Measurements from ENCODE around the gene METTL24. TPM values are rescaled to one million over a fixed set of nuclear protein-coding genes. Genes with fewer than 3 reads are reported as not detected.

Gene METTL24
- total RNA-seq, 8 experiments from 2014 or later, result 0.49 to 5.6 (median 2.5) TPM; not detected in 3

DNA sequence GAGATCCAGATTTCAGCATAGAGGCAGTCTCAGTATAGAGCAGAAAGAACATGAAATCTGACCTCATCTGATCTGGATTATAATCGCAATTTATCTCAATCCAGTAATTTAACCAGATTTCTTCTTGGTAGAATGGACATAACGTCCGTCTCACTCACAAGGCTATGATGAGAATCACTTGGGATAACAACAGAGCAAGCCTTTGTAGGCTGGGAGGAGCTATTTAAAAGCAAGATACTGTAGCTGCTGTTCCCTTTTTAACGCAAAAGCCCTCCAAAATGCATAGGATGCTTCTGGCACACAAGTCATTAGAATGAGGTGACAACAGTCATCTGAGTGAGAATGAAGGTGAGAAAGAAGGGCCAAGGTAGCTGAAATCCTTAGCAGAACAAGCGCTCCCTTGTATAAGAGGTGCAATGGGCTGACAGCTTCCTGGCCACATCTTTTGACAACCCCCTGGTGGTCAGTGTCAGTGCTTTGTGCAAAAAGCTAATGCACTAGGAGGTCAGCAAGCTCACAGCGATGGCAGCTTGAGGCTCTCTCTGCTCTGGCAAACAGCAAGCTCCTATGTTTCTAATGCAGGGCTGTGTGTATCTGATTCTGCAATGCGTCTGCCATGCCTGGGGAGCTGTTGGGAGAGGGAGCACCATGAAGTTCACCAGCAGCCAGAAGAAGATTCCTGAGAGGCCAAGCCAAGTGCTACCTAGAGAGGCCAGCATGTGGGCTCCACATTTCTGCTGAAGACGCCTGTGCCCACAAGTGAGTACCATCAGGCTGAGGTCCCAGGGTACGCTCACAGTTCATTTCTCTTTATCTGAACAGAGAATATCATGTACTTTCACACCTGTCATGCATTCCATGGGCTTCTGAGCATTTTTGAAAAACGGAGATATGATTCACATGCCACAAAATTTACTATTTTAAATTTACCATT, 16.2 kb downstream of the METTL24 start:
- Histone ChIP-seq H3K4me1 (replicated peaks in 1 of 2) (peaks cover 29 to 57% of the 10 kb centered on the region in 2 donors), H3K4me3 (no peak overlapping the region), H3K27ac (peak overlapping the region; percentile 8 to 48)
- 25 to 80% (median 67%) methylated on average over 3 to 9 of the region's 10 CpGs; no CpG with 5 or more reads in 1 of the 10 experiments for WGBS, 10 experiments
- in situ Hi-C loops (cut with MboI; ENCODE audit: low pct_unique_long_range_greater_than_20kb in 2 of 9, low sequenced_read_pairs in 9 of 9, unreplicated experiment in 9 of 9), result no loop called here
- peak in 7 of 8 experiments; percentile 65 to 97 (median 93) for ATAC-seq (replicated peaks in 6 of 8)

DNA sequence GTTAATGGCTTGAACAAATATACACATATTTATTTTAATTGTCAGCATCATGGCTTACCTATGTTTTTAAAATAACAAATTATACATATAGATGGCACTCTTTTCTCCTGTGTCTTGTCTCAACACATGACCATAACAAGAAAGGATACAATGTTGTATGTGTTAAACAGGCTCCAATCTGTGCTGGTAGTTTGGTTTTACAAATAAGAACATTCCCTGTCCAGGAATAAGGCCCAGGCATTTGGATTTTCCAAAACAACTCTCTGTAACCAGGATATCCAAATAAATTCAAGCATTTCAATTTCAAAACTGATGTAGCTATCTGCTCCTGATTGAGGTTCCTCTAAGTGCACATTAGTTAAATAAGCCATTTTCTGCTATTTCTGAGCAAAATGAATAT, 17.1 kb downstream of the METTL24 start:
- H3K4me1 ChIP-seq (replicated peaks in 1 of 2), result peaks cover 29 to 53% of the 10 kb centered on the region in 2 donors
- H3K4me3 ChIP-seq, result no peak overlapping the region
- in situ Hi-C loops (cut with MboI; ENCODE audit: low pct_unique_long_range_greater_than_20kb in 2 of 9, low sequenced_read_pairs in 9 of 9, unreplicated experiment in 9 of 9), result no loop called here
- no peak for ATAC-seq (replicated peaks in 6 of 8)
- H3K27ac ChIP-seq, result no peak overlapping the region

DNA sequence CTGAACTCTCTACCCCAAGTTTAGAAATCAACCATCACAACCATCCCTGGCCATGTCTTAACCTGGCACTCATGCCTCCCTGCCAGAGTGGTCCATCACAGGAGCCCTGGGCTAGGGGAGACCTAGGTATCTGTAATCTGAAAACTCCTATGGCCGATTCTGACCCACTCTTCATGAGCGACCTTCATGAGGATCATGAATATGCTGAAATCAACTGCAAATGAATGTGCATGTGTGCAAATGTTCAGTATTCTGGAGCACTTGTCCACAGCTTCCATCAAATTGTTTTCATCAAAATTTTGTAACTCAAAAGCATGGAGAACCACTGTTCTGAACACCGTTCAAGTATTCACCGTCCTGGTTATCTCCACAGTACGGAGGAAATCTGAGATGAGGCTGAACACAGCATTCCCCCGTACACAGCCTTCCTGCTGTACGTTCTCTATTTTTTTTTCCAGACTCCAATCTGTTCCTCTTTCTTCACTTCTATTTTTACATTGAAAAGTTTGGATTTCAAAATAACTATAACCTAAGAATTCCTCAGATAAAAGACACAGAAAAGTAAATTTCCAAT, 17.7 kb downstream of the METTL24 start:
- no peak overlapping the region for H3K27ac ChIP-seq
- peak in 2 of 8 experiments; percentile 53 to 62 for ATAC-seq (replicated peaks in 6 of 8)
- in situ Hi-C loops (cut with MboI; ENCODE audit: low pct_unique_long_range_greater_than_20kb in 2 of 9, low sequenced_read_pairs in 9 of 9, unreplicated experiment in 9 of 9), result no loop called here
- H3K4me3 ChIP-seq, result no peak overlapping the region
- peaks cover 26 to 47% of the 10 kb centered on the region in 2 donors for H3K4me1 ChIP-seq (replicated peaks in 1 of 2)
- WGBS, 10 experiments, result 6 to 97% (median 75%) methylated on average over 3 to 7 of the region's 7 CpGs; no CpG with 5 or more reads in 1 of the 10 experiments

DNA sequence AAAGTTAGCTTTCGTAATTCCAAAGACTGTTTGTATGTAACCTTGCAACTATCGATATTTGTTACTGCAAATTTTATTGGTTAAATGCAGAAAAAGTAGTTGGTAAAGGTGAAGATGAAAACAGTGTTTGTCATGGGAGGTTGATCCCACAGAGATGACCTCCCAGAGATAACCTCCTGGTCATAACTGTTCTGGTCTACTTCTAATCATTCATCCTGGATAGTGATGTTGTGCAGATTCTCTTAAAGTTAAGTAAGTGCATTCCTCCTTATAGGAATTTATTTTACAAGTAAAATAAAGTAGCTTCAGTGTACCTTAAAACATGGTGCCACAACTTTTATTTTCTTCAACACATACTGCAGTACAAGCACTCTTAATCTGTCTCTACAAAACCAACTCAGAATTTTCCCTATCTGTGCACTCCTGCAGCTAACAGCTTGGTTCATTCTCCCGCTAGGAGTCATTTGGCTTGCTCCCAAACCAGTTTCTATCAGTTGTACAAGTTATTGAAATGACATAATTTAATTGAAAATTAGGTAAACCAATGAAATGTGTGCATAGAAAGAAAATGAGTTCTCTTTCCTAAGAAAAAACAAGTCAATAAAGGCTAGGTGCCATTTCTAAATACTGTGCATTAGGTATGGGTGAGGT, 19.2 kb downstream of the METTL24 start:
- in situ Hi-C loops (cut with MboI; ENCODE audit: low pct_unique_long_range_greater_than_20kb in 2 of 9, low sequenced_read_pairs in 9 of 9, unreplicated experiment in 9 of 9), result no loop called here
- ATAC-seq (replicated peaks in 6 of 8), result no peak
- H3K4me3 ChIP-seq, result no peak overlapping the region
- H3K4me1 ChIP-seq (replicated peaks in 1 of 2), result peaks cover 29 to 48% of the 10 kb centered on the region in 2 donors
- H3K27ac ChIP-seq, result no peak overlapping the region
- WGBS, 10 experiments, result 44 to 100% (median 88%) methylated on average over 2 to 3 of the region's 3 CpGs; no CpG with 5 or more reads in 1 of the 10 experiments

DNA sequence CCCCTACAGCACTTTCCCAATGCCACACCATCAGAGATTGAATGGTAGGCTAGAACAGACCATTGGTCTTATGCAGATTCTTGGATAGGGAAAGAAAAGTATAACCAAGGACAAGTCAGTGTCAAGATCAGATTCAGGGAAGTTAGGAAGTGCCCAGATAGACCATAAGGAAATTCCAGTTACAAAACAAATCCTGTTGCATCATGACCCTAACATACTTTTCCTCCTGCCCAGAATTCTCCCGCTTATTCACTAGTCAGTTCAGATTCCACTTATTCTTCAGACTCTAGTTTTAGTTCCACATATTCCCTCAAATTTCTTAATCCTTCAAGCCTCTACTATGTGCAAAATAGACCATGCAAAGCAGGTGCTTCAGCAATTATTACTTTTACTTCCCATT, 20.7 kb downstream of the METTL24 start:
- H3K4me3 ChIP-seq, result no peak overlapping the region
- in situ Hi-C loops (cut with MboI; ENCODE audit: low pct_unique_long_range_greater_than_20kb in 2 of 9, low sequenced_read_pairs in 9 of 9, unreplicated experiment in 9 of 9), result no loop called here
- H3K27ac ChIP-seq, result no peak overlapping the region
- H3K4me1 ChIP-seq (replicated peaks in 1 of 2), result peaks cover 22 to 42% of the 10 kb centered on the region in 2 donors
- 0 to 100% (median 85%) methylated on average over 1 of the region's 1 CpG; no CpG with 5 or more reads in 2 of the 10 experiments for WGBS, 10 experiments
- ATAC-seq (replicated peaks in 6 of 8), result no peak

DNA sequence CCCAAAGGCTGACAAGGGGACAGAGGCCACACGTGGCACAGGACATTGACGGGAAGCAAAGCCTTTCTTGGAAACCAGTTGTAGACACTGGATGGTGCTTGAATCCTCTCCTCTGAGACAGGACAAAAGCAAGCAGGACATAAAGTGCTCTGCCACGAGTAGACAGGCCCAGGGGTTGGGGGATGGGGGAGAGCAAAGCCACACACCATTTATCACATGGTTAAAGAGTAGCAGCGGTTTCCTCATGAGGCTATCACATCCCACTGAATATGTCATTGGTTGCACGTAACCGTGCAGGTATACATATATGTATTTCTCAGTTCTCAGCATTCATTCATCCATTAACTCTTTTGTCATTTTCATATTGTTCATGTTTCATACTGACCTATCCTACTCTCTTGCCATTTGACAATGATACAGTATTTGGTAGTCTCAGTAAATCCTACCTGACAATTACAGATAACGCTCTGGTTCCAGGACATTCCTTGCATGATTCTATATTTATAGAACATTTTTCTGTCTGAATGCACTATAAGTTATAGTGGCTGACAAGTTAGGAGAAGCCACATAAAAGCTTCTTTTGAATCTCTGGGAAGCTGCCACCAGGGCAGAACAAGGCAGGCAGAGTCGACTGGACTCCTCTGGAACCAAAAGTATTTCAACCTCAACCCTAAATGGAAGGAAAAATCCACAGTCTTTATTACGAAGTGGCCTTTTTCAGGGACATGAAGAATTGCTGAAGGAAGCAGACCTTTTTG, 23.5 kb downstream of the METTL24 start:
- WGBS, 10 experiments, result 35 to 100% (median 48%) methylated on average over 1 to 9 of the region's 9 CpGs; no CpG with 5 or more reads in 1 of the 10 experiments
- in situ Hi-C loops (cut with MboI; ENCODE audit: low pct_unique_long_range_greater_than_20kb in 2 of 9, low sequenced_read_pairs in 9 of 9, unreplicated experiment in 9 of 9), result no loop called here

DNA sequence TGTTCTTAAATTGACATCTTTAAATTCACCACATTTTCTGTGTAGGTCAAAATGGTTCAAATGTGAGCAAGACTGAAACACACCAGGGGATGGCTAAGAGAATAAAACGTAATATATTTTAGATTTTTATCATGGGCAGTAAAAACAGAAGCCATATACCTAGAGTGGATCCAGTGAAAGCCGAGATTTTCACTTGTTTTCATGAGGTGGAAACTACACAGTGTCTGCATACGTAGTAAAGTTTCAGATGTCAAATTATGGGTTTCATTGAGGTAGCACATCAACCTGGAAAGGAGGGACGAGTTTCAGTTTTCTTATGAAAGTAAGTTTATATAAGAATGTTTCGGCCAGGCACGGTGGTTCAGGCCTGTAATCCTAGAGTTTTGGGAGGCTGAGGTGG, 25.9 kb downstream of the METTL24 start:
- Histone ChIP-seq H3K4me3 (no peak overlapping the region), H3K4me1 (replicated peaks in 1 of 2) (peaks cover 35 to 60% of the 10 kb centered on the region in 2 donors), H3K27ac (no peak overlapping the region)
- in situ Hi-C loops (cut with MboI; ENCODE audit: low pct_unique_long_range_greater_than_20kb in 2 of 9, low sequenced_read_pairs in 9 of 9, unreplicated experiment in 9 of 9), result no loop called here
- WGBS, 10 experiments, result 46 to 98% (median 83%) methylated on average over 1 to 6 of the region's 6 CpGs
- ATAC-seq (replicated peaks in 6 of 8), result no peak

More for the DNA sequence above, 23.5 kb downstream of the METTL24 start:
- H3K4me1 ChIP-seq (replicated peaks in 1 of 2), result peaks cover 25 to 39% of the 10 kb centered on the region in 2 donors
- H3K4me3 ChIP-seq, result no peak overlapping the region
- peak overlapping the region in 1 of 2 donors; percentile 48 for H3K27ac ChIP-seq
- peak in 5 of 8 experiments; percentile 67 to 80 (median 76) for ATAC-seq (replicated peaks in 6 of 8)

DNA sequence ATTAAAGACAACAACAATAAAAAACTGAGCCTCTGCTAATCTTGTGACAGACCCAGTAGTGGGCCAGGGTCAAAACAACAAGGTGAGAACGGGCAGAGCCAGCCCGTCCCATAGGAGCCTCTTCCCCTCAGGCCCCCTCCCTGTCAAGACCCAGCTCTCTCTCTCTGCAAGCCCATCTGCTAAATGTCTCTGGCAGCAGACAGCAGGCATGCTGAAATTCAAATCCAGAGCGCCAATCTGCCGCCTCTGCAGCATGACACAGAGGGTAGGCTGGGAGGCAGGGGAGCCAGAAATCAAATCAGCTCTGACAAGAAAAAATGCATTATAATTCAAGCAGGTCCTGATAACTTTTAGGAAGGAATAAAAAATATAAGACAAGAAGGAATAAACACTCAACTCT, 26.3 kb downstream of the METTL24 start:
- WGBS, 10 experiments, result 7 to 50% (median 21%) methylated on average over 2 to 4 of the region's 4 CpGs; no CpG with 5 or more reads in 3 of the 10 experiments
- ATAC-seq (replicated peaks in 6 of 8), result peak in 7 of 8 experiments; percentile 16 to 82 (median 76)
- Histone ChIP-seq H3K27ac (no peak overlapping the region), H3K4me1 (replicated peaks in 1 of 2) (peaks cover 40 to 63% of the 10 kb centered on the region in 2 donors), H3K4me3 (no peak overlapping the region)
- in situ Hi-C loops (cut with MboI; ENCODE audit: low pct_unique_long_range_greater_than_20kb in 2 of 9, low sequenced_read_pairs in 9 of 9, unreplicated experiment in 9 of 9), result no loop called here

DNA sequence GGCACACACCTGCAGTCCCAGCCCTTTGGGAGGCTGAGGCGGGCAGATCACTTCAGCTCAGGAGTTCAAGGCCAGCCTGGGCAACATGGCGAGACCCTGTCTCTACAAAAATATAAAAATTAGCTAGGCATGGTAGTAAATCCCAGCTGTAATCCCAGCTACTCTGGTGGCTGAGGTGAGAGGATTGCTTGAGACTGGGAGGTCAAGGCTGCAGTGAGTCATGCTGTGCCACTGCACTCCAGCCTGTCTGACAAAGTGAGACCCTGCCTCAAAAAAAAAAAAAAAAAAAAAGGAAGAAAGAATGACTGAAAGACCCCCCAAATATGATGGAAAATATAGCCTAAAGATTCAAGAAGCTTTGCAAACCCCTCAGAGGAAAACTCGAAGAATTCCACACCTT, 26.8 kb downstream of the METTL24 start:
- peak in 5 of 8 experiments; percentile 38 to 72 (median 61) for ATAC-seq (replicated peaks in 6 of 8)
- Histone ChIP-seq H3K4me3 (no peak overlapping the region), H3K27ac (no peak overlapping the region), H3K4me1 (replicated peaks in 1 of 2) (peaks cover 40 to 63% of the 10 kb centered on the region in 2 donors)
- 0 to 100% (median 63%) methylated on average over 1 to 3 of the region's 3 CpGs; no CpG with 5 or more reads in 2 of the 10 experiments for WGBS, 10 experiments
- in situ Hi-C loops (cut with MboI; ENCODE audit: low pct_unique_long_range_greater_than_20kb in 2 of 9, low sequenced_read_pairs in 9 of 9, unreplicated experiment in 9 of 9), result no loop called here

DNA sequence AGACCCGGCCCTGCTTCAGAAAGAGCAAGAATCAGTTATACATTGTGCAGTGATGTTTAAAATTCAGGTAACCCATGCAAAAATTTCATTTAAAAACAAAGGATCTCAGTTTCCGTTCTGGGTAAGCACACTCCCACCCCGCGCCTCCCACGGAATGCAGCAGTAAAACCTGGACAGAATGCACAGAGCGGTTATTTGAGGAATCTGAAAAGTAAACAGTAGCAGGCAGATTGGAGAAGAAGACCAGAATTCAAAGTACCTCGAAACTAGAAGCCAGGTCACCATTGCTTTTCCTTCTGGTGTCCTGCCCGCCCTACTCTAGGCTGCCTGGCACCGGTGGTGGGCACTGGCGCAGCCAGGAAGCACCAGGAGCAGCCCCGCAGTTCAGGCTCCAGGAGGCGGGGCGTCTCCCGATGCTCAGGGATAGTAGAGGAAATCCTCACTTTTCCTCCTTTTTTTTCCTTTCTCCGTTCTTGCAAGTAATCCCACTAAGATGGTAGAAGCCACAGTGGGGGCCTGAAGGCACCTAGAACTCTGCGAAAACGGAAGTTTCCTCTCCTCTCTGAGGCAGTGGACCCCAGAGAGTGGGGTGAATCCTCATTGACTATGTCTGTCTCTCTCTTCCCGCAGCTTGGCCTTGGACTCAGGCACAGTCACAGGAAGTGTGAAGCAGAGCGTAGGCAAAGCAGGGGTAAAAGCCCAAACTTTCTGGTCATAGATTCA, 28.3 kb downstream of the METTL24 start:
- WGBS, 10 experiments, result 18 to 93% (median 70%) methylated on average over 2 to 15 of the region's 19 CpGs; no CpG with 5 or more reads in 1 of the 10 experiments
- peak in 3 of 8 experiments; percentile 28 to 63 (median 29) for ATAC-seq (replicated peaks in 6 of 8)
- H3K27ac ChIP-seq, result no peak overlapping the region
- no peak overlapping the region for H3K4me3 ChIP-seq
- H3K4me1 ChIP-seq (replicated peaks in 1 of 2), result peaks cover 44 to 62% of the 10 kb centered on the region in 2 donors
- in situ Hi-C loops (cut with MboI; ENCODE audit: low pct_unique_long_range_greater_than_20kb in 2 of 9, low sequenced_read_pairs in 9 of 9, unreplicated experiment in 9 of 9), result no loop called here

DNA sequence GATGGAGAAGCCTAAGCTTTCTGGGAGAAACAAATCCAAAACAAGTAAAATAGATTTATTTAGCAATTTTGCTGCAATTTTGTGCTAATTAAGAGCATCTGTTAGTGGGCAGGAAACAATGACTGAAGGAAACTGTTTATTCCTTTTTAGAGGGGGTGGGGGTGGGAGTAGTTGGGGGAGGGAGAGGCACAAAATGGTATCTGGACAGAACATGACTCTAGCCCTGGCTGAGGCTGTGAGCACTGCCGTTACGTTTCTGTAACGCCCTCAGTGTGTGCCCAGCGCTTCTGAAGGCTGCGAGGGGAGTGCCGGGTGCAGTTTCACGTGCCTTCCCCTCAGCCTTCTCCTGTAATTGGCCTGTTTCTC, 28.8 kb downstream of the METTL24 start:
- peaks cover 44 to 62% of the 10 kb centered on the region in 2 donors for H3K4me1 ChIP-seq (replicated peaks in 1 of 2)
- 67 to 87% methylated on average over 3 to 6 of the region's 7 CpGs; no CpG with 5 or more reads in 8 of the 10 experiments for WGBS, 10 experiments
- in situ Hi-C loops (cut with MboI; ENCODE audit: low pct_unique_long_range_greater_than_20kb in 2 of 9, low sequenced_read_pairs in 9 of 9, unreplicated experiment in 9 of 9), result no loop called here
- ATAC-seq (replicated peaks in 6 of 8), result peak in 5 of 8 experiments; percentile 5 to 75 (median 64)
- no peak overlapping the region for H3K4me3 ChIP-seq
- no peak overlapping the region for H3K27ac ChIP-seq

DNA sequence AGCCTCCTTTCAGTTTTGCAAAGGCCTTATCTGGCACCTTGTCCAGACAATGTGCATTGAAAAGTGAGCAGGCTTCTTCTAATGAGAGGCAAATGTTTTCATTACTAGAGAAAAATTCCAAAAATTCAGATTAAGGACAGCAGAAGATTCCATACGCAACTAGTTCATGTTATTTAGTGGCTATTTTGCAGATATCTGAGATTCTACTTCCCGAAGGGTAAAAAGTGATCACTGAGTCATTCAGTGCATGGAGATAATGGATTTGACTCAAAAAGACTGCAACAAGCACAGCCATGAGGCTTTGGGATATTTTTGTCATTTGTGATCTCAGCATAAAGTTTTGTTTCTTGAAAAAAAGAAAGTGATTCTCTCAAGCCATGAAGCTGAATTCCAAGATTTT, 29.9 kb downstream of the METTL24 start:
- in situ Hi-C loops (cut with MboI; ENCODE audit: low pct_unique_long_range_greater_than_20kb in 2 of 9, low sequenced_read_pairs in 9 of 9, unreplicated experiment in 9 of 9), result no loop called here
- H3K4me1 ChIP-seq (replicated peaks in 1 of 2), result peaks cover 51 to 67% of the 10 kb centered on the region in 2 donors
- H3K27ac ChIP-seq, result no peak overlapping the region
- H3K4me3 ChIP-seq, result no peak overlapping the region
- no peak for ATAC-seq (replicated peaks in 6 of 8)
- 6 to 100% (median 85%) methylated on average over 1 to 2 of the region's 2 CpGs; no CpG with 5 or more reads in 2 of the 10 experiments for WGBS, 10 experiments
